Activated CD4-positive, CD25-positive, alpha-beta regulatory T cell treated with anti-CD3 and anti-CD28 coated beads, Interleukin-2, amount 50 U/mL, for 24 hours (primary cell): ENCODE data around the gene PIWIL4.
"Not testable (repeated sequence)": the region's sequence is repeated elsewhere in the genome, so short reads cannot be mapped to it uniquely, and the experiment has no call there.

Experiments
- ATAC-seq, 2 donors: fragments of 150-1000 bp; cut with Tn5 transposase; one replicate each; pipeline ENCODE4 v1.10.0; 2021; ENCODE audit warnings: mild to moderate bottlenecking in 1 of 2, moderate library complexity in 1 of 2

Gene PIWIL4

GRCh38 chr11:94549146-94549545 is 18.0 kb upstream of the PIWIL4 start:
- no peak for ATAC-seq

DNA sequence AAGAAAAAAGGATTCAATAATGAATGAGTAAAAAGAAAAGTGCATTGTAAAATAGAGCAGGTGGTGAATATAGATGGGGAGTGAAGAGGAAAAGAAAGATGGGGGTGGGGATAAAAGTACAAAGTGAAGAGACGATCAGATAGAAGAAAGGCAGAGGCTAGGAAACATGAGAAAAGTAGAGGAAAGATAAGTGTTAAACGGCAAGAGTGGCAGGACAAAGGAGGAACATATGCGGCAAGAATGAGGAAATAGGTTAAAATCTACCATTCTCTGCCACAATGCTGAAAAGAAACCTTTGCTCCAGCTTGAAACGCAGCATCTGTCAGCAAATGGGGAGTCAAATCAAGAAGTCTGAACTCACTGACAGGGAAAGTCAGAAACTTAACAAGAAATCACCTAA is 16.7 kb upstream of the PIWIL4 start:
- no peak for ATAC-seq

DNA sequence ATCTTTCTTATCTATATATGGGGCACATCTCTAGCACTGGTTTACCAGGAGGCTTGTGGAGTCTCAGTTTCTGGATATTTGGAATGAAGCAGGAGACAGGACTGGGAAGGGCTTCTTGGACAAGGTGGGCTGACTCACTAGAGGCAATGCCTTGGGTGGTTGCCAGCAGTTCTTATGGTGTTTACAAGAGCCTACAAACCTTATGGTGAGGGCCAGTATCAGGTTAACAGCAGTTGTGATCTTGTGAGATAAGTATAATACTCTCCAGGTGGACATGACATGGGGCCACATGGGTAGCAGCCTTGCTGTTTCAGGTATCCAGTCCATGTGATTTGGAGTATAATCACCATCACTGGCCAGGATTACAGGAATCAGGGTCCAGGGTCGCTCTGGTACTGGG is 13.2 kb upstream of the PIWIL4 start:
- no peak for ATAC-seq

- not testable (repeated sequence) for ATAC-seq
Measured at GRCh38 chr11:94555752-94556329, 11.3 kb upstream of the PIWIL4 start.

GRCh38 chr11:94557421-94557820 is 9.7 kb upstream of the PIWIL4 start:
- no peak for ATAC-seq

DNA sequence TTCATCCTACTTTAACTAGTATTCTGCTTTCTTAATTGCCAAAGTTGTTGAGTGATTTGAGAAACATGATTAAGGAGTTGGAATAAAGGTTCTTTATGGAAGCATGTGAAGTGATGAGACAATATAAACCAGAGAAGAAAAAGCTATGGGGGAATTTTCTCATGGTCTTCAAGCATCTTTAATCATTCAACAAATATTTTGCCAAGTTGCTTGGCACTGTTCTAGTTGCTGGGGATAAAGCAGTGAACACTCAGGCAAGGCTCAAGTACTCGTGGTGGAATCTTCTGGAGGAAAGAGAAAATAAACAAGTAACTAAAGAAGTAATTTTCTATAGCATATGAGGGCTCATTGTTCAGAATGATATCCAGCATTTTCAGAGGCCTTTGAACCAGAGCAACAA is 9.2 kb upstream of the PIWIL4 start:
- ATAC-seq = no peak

GRCh38 chr11:94558468-94558867 is 8.7 kb upstream of the PIWIL4 start:
- no peak for ATAC-seq

GRCh38 chr11:94558932-94559331 is 8.2 kb upstream of the PIWIL4 start:
- ATAC-seq = no peak

GRCh38 chr11:94559361-94559760 is 7.8 kb upstream of the PIWIL4 start:
- no peak for ATAC-seq

- ATAC-seq = no peak
Measured at GRCh38 chr11:94560834-94561233, 6.3 kb upstream of the PIWIL4 start.

- no peak for ATAC-seq
Measured at GRCh38 chr11:94563176-94563847, 3.9 kb upstream of the PIWIL4 start.

DNA sequence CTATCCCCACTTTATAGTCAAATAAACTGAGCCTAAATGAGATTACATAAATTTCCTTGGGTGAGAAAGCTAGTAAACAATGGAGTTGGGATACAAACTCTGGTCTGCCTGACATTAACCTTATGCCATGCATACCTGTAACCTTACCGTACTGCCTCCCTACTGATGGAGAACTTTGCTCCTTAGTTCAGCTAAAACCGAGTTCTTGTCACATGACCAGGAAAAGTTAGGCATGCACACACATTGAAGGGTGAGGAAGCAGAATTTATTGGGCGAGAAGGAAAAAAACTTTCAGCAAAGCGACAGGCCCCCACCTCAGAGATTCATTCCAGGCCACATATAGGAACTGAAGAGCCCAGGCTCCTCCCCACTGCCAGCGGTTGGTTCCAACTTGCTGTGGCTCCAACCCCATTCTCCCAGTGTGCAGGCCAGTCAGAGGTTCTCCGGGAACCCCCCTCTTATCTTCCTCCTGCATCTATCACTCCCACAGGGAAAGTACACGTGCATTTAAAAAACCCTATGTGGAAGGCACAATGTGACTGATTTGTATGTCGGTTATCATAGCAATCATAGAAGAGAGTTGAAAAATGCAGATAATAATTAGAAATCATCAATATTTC is 3.2 kb upstream of the PIWIL4 start:
- ATAC-seq = no peak

- no peak for ATAC-seq
Measured at GRCh38 chr11:94568200-94568599, 1.0 kb downstream of the PIWIL4 start.

DNA sequence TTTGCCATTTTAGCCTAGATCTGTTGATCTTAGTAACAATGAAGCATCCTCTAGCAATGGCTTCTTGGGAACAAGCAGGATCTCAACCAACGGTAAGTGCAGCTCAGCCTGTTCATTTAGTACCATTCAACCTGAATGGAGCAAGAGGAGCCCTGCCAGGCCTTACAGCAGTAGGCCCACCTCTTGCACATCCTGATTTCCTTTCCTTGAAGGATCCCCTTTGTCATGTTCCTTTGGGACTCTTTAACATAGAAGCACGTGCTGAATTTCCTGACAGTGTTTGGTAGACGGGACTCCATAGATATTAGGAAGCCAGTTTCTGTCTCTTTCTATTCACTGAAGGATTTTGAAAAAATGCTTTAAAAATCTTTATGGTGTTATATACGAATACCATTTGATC is 1.5 kb downstream of the PIWIL4 start:
- no peak for ATAC-seq

GRCh38 chr11:94572975-94573374 is 5.8 kb downstream of the PIWIL4 start:
- ATAC-seq = not testable (repeated sequence)

- ATAC-seq = no peak
Measured at GRCh38 chr11:94574193-94574961, 7.2 kb downstream of the PIWIL4 start.

DNA sequence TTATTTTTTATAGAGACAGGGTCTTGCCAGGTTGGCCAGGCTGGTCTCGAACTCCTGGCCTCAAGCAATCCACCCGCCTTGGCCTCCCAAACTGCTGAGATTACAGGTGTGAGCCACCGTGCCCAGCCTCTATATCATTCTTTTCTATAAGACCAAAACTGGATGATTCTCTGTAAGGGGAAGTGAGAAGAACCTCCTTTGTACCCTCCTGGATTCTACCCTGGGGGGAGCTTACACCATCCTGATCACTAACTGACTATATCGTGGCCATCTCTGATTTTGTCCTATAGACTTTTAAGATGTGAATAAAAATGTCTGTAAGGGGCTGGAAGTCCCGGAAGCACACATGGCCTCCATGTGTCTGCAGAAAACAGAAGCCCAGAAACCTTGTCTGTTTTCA is 9.1 kb downstream of the PIWIL4 start:
- ATAC-seq = no peak

GRCh38 chr11:94577841-94578240 is 10.7 kb downstream of the PIWIL4 start:
- ATAC-seq = no peak

GRCh38 chr11:94581926-94582325 is 14.8 kb downstream of the PIWIL4 start:
- ATAC-seq = no peak

- peak in 1 of 2 donors; percentile 38 for ATAC-seq
Measured at GRCh38 chr11:94583213-94583865, 16.2 kb downstream of the PIWIL4 start.

DNA sequence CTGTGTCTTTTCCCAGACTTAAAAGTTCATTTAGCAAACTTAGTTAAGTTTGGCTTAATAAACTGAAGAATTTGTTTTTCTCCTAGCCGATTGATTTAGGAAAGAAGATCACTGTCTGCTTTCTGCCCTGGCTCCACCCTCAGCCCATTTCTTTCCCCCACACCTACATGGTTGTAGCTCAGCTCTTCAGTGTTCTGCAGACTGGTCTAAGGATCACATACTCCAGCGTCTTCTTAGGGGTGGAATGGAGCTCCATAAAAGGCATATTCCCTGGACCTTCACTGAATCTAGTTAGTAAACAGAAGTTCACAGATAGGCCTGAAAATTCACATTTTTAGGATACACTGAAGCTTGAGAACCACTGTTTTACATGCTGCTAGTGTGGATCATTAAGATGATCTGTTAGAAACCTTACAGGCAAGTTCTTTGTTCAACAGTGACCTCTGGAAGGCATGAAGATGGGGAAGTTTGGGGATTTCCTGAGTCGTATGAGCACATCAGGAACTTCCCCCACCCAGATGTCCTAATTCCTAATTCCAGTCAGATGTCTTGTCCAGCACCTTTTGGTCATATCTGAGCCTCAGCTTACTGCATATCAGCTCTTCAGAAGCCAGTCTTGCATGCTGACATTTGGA is 16.8 kb downstream of the PIWIL4 start:
- peak in 1 of 2 donors; percentile 13 for ATAC-seq

- no peak for ATAC-seq
Measured at GRCh38 chr11:94584978-94585377, 17.8 kb downstream of the PIWIL4 start.

GRCh38 chr11:94585399-94585798 is 18.2 kb downstream of the PIWIL4 start:
- ATAC-seq = no peak
